HL-60 (cell line): Measurements from ENCODE around the gene C16orf86.

Source experiments
- GABPA ChIP-seq: IDR thresholded peaks from 2 replicates; pipeline ENCODE4 v1.6.1; 2012; ENCODE audit warnings: low read depth
- POLR2AphosphoS5 ChIP-seq: IDR thresholded peaks from 2 replicates; pipeline ENCODE4 v1.6.1; 2012; ENCODE audit warnings: low read depth
- TF ChIP-seq, protein P1 (sequence below): IDR thresholded peaks from one replicate; pipeline ENCODE4 v1.5.1; 2011; ENCODE audit warnings: low read length, control low read depth, inconsistent platforms; ENCODE audit not compliant: insufficient read depth
- TF ChIP-seq, protein P2 (sequence below): IDR thresholded peaks from 2 replicates; pipeline ENCODE4 v1.6.1; 2012; ENCODE audit warnings: low read depth; ENCODE audit not compliant: insufficient replicate concordance

DNA sequence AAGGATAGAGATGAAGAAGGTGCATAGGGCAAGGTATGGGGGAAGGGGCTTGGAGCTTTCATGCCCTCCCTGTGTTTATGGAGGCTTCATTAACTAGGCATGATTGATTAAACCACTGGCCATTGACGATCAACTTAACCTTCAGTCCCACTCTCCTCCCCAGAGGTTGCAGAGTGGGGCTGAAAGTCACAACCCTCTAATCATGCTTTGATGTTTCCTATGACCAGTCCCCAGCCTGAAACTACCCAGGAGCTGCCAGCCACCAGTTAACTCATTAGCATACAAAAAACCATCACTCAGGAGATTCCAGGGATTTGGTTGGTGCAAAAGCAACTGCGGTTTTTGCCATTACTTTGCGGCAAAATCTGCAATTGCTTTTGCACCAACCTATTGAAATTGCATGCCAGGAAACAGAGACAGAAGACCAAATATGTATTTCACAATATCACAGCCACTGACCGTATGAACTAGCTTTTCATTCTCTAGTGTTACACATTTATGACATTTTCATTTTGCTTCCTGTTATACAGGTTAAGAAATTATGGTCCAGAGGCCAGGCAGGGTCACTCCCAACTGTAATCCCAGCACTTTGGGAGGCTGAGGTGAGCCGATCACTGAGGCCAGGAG, 47.1 kb downstream of the C16orf86 start:
- TF ChIP-seq, protein P1, sequence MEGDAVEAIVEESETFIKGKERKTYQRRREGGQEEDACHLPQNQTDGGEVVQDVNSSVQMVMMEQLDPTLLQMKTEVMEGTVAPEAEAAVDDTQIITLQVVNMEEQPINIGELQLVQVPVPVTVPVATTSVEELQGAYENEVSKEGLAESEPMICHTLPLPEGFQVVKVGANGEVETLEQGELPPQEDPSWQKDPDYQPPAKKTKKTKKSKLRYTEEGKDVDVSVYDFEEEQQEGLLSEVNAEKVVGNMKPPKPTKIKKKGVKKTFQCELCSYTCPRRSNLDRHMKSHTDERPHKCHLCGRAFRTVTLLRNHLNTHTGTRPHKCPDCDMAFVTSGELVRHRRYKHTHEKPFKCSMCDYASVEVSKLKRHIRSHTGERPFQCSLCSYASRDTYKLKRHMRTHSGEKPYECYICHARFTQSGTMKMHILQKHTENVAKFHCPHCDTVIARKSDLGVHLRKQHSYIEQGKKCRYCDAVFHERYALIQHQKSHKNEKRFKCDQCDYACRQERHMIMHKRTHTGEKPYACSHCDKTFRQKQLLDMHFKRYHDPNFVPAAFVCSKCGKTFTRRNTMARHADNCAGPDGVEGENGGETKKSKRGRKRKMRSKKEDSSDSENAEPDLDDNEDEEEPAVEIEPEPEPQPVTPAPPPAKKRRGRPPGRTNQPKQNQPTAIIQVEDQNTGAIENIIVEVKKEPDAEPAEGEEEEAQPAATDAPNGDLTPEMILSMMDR, result no peak
- TF ChIP-seq POLR2AphosphoS5, result no peak
- TF ChIP-seq, protein P2, sequence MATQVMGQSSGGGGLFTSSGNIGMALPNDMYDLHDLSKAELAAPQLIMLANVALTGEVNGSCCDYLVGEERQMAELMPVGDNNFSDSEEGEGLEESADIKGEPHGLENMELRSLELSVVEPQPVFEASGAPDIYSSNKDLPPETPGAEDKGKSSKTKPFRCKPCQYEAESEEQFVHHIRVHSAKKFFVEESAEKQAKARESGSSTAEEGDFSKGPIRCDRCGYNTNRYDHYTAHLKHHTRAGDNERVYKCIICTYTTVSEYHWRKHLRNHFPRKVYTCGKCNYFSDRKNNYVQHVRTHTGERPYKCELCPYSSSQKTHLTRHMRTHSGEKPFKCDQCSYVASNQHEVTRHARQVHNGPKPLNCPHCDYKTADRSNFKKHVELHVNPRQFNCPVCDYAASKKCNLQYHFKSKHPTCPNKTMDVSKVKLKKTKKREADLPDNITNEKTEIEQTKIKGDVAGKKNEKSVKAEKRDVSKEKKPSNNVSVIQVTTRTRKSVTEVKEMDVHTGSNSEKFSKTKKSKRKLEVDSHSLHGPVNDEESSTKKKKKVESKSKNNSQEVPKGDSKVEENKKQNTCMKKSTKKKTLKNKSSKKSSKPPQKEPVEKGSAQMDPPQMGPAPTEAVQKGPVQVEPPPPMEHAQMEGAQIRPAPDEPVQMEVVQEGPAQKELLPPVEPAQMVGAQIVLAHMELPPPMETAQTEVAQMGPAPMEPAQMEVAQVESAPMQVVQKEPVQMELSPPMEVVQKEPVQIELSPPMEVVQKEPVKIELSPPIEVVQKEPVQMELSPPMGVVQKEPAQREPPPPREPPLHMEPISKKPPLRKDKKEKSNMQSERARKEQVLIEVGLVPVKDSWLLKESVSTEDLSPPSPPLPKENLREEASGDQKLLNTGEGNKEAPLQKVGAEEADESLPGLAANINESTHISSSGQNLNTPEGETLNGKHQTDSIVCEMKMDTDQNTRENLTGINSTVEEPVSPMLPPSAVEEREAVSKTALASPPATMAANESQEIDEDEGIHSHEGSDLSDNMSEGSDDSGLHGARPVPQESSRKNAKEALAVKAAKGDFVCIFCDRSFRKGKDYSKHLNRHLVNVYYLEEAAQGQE, result no peak
- TF ChIP-seq GABPA, result no peak
